GM18870 (cell line): ENCODE measurements around the gene TRMT5.

ENCODE experiments used
- ATAC-seq: cut with Tn5 transposase; IDR thresholded peaks from one replicate; pipeline ENCODE4 v1.9.1; 2021; ENCODE audit warnings: moderate library complexity; ENCODE audit not compliant: unreplicated experiment

TRMT5 gene, protein sequence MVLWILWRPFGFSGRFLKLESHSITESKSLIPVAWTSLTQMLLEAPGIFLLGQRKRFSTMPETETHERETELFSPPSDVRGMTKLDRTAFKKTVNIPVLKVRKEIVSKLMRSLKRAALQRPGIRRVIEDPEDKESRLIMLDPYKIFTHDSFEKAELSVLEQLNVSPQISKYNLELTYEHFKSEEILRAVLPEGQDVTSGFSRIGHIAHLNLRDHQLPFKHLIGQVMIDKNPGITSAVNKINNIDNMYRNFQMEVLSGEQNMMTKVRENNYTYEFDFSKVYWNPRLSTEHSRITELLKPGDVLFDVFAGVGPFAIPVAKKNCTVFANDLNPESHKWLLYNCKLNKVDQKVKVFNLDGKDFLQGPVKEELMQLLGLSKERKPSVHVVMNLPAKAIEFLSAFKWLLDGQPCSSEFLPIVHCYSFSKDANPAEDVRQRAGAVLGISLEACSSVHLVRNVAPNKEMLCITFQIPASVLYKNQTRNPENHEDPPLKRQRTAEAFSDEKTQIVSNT

DNA sequence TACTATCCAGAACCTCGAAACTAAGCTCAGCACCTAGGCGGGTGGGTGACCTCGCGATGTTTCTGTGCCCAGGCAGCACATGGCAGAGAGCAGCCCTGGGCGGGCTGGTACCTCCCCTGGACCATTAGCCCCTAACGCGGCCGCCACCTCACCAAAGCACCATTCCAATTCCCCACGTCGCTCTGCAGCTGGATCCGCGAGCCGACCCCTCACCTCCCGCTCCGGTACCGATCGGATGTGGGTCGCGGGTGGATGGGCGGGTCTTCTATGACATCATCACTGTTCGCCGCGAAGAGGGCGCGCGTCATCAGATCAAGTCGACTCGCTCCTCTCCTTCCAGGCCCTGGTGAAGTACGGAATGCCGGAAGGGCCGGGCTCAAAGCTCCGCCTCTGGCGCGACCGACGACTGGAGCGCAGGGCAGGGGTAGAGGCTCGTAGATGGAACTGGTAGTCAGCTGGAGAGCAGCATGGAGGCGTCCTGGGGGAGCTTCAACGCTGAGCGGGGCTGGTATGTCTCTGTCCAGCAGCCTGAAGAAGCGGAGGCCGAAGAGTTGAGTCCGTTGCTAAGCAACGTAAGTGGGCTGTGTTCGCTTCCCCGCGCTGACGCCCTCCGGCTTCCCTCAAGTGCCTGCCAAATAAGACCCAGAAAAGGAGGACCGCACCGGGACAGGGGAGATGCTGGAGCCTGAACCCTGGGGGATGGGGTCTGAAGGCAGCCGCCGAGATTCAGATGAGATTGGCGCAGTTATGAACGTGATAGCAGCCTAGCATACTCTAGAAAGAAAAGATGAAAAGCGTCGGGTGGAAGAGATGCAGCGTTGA is at the start of gene TRMT5, which contains the start of gene SLC38A6:
TSS of gene TRMT5 (minus strand) at position 269 of the 822 bp plus-strand sequence. CDS start at position 163, 106 bp downstream.
TSS of gene SLC38A6 (plus strand) at position 435 of the 822 bp plus-strand sequence. CDS start at position 468, 33 bp downstream.
- peak; percentile 80 for ATAC-seq

GRCh38 chr14:61026526-61026925 is 45.6 kb upstream of the TRMT5 start:
- no peak for ATAC-seq

GRCh38 chr14:61025251-61026223 is 44.7 kb upstream of the TRMT5 start:
- ATAC-seq = no peak

DNA sequence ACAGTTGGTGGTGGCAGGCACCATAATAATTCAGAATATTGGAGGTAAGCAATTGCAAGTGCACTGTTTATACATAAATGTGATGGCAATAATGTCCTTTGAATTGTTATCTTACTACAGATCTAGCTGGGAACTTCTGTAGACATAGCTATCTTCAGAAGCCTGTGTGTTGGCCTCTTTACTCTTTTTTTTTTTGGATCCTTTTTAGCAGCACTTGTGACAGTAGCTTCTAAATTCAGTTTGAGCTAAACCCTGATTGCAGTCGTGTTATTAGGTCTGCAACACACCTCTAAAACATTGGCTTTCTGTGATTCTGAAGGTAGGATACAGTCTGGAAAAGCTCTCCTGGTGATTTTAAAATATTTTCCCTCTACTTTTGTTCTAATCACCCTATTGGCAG is 38.7 kb upstream of the TRMT5 start:
- no peak for ATAC-seq

DNA sequence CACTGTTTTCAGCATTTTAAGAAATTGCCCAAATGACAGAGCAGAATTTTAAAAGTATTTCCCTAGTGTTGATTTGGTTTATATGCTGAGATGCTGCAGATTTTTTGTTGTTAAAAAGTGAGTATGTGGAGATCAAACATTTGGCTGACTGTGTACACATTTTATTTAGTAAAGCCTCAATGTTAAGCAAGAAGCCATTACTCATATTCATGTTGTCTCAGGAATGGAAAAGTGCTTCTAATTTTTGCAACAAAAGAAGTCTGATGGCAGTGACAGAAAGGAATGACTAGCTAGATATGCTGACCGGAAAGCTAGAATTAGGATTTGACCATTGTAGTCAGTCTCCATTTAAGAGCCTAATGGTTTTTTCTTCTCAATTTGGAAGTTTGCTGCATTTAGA is 22.7 kb upstream of the TRMT5 start:
- no peak for ATAC-seq

DNA sequence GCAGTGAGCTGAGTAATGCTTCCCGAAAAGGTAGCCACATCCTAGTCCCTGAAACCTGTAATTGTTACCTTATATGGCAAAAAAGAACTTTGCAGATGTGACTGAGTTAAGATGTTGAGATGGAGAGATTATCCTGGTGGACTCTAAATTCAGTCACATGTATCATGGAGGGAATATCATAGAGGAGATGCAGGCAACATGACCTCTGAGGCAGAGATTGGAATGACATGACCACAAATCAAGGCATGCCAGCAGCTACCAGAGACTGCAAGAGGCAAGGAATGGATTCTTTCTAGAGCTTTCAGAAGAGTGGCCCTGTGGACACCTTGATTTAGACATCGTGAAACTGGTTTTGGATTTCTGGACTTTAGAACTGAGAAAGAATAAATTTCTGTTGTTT is 18.7 kb upstream of the TRMT5 start:
- ATAC-seq = no peak

GRCh38 chr14:60998617-60999016 is 17.7 kb upstream of the TRMT5 start:
- ATAC-seq = no peak

DNA sequence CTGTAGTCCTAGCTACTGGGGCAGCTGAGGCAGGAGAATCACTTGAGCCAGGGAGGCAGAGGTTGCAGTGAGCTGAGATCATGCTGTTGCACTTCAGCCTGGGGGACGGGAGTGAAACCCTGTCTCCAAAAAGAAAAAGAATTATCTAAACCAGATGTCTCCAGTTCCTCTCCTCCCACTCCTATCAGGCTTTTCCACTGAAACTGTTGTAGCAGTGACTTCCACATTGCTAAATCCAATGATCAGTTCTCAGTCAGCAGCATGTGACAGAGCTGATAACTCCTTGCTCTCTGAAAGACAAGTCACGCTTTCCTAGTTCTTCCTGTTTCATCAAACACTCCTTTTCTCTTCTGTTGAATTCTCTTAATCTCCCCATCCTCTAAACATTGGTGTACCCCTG is 8.7 kb upstream of the TRMT5 start:
- ATAC-seq = no peak

DNA sequence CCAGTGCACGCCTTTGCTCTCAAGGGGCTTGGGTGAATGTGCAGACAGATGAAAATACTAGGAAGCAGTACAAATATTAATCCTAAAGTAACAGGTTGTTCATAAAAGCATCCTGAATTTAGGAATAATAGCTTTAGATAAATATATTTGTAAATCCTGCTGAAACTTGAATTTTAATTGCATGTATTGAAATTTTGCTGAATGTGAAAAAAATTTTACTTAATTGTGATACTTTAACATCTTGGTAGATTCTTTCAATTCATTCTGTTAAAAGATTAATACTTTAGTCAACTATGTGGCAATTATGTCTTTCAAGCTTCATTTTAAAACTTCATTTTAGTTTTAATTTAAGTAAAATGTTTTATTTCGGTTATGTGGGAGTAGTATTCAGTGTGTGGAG is 5.6 kb upstream of the TRMT5 start:
- no peak for ATAC-seq

DNA sequence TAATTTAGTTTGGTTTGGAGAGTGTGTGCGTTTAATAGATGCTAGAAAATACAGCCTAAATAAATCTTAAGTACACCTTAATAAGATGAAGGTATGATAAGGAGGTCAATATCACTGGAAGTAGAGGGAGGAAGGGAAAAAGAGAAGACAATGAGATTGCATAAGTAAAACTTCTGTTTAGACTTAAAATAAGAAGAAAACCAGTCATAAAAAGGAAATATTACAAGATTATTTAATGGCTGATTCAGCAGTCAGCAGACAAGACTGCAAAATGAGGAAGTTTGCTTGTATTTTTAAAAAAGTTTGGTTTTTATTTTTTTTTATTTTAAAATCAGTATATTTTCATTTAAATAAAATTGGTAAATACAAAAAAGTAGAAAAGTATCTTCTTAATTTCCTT is 3.3 kb upstream of the TRMT5 start:
- ATAC-seq = no peak

DNA sequence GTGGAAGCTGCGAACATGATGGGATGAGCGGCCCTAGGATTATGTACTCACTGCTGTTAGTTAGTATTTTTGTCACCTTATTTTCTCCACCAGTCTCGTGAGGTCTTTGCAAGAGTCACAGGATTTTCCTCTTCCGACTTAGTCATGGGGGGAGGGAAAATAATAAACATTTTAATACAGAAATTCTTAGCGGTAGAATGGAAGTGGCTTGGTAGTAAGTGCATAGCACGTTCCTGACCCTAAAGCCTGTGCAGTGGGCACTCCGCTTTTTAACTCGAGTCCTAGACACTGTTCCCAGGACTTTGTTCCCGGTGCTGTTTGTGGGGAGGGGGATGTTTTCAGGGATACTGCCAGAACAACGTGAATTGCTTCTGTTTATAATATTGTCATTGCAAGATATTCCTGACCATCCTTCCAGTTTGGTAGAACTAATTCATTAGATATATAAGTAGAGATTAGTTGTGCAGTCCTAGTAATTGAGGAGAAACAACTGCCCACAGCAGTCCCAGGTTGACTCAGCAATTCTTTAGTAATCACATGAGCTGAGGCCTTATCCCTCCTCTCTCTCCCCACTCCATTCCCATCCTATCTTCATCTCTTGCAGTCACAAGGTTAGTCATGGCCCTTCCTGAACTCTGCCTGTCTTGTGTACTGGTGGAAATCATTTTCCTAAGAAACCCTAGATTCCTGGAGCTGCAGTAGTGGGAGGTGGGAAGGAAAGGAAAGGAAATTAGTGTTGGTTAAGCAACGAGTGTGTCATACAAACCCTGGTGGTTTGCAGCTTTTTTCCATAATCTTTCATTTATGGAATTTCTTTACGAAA is 965 bp upstream of the TRMT5 start:
- ATAC-seq = no peak

DNA sequence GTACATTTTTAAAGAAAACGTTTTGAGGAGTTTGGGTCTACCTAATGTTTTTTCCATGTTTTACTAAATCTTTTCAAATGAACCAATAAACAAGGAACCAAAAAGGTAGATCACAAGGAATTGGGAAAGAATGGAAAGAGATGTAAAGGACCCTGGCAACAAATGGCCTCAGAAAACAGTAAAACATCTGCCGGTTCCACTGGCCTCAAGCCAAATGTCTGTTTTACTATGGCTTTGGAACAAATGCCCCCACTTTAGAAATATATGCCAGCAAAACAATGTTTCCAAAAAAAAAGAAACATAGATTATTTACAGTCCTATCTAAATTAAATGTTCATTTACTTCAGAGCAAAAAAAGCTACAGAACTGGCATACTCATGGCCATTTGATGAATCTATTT is 3.0 kb downstream of the TRMT5 start:
- ATAC-seq = no peak

GRCh38 chr14:60975551-60975950 is 5.3 kb downstream of the TRMT5 start:
- ATAC-seq = no peak

GRCh38 chr14:60974090-60974651 is 6.7 kb downstream of the TRMT5 start:
- ATAC-seq = no peak

- ATAC-seq = no peak
These were observed 7.8 kb downstream of the TRMT5 start for GRCh38 chr14:60973070-60973469.

- no peak for ATAC-seq
These were observed 8.6 kb downstream of the TRMT5 start for GRCh38 chr14:60972295-60972694.

DNA sequence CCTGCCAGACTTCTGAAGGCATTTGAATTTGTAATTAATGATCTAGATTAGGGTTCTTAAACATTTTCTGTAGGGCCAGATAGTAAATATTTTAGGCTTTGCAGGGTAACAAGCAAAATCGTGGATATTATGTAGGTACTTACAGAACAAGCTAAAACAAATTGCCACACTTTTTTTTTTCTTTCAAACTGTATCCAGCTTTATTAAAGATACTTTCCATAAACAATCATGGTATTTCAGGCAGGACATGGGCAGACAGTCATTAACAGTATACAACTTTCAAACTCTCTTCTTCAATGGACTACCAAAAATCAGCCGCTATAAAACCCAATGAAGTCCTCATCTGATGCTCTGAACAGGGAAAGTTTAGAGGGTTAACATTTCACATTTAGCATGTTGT is 9.6 kb downstream of the TRMT5 start:
- ATAC-seq = no peak

DNA sequence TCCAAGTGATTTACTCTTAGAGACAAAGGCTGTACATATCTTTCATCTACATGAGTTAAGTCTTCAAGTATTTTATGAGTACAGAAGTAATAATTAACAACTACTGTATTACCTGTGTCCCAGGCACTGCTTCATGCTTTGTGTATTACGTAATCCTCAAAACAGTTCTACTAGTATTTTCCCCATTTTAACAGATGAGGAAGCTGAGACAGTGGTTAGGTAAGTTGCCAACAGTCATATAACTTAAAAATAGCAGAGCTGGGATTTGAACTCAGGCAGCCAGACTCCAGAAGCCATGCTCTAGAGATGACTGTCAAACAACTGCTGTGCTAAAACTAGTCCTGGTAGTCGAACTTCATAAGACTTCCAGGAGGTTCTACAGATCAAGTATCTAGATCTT is 10.7 kb downstream of the TRMT5 start:
- no peak for ATAC-seq

GRCh38 chr14:60968671-60969070 is 12.2 kb downstream of the TRMT5 start:
- no peak for ATAC-seq
